Mesendoderm (in vitro differentiated cells): ENCODE results near the gene PPT1.

Experiments used
- DNase-seq: peaks from one replicate; pipeline ENCODE4 v3.0.0; 2013
- H2AK5ac ChIP-seq: 2 replicates; pipeline ENCODE4 v1.6.1; 2013; ENCODE audit warnings: low read length, inconsistent platforms
- H2BK120ac ChIP-seq: 2 replicates; pipeline ENCODE4 v1.6.1; 2013; ENCODE audit warnings: low read depth, mild to moderate bottlenecking, low read length, moderate library complexity, mixed read lengths
- H2BK15ac ChIP-seq: replicated peaks from 2 replicates; pipeline ENCODE4 v1.6.1; 2013; ENCODE audit warnings: low read depth, mild to moderate bottlenecking, moderate library complexity
- H2BK5ac ChIP-seq: 2 replicates; pipeline ENCODE4 v1.6.1; 2013; ENCODE audit warnings: low read length, inconsistent platforms
- H3K18ac ChIP-seq: 2 replicates; pipeline ENCODE4 v1.6.1; 2013; ENCODE audit warnings: mild to moderate bottlenecking, low read length, mixed read lengths
- H3K23ac ChIP-seq: one replicate; pipeline ENCODE4 v1.6.1; 2013; ENCODE audit warnings: low read length
- H3K27ac ChIP-seq: 2 replicates; pipeline ENCODE4 v1.5.1; 2013; ENCODE audit warnings: low read depth, mild to moderate bottlenecking, inconsistent platforms, low read length, moderate library complexity
- H3K27me3 ChIP-seq: 2 replicates; pipeline ENCODE4 v1.6.1; 2013; ENCODE audit warnings: low read length, control low read depth, mild to moderate bottlenecking, inconsistent platforms; ENCODE audit not compliant: insufficient read depth, poor library complexity
- H3K36me3 ChIP-seq: 2 replicates; pipeline ENCODE4 v1.6.1; 2013; ENCODE audit warnings: low read length, inconsistent platforms; ENCODE audit not compliant: control insufficient read depth, insufficient read depth
- H3K4ac ChIP-seq: one replicate; pipeline ENCODE4 v1.6.1; 2013; ENCODE audit warnings: low read depth, mild to moderate bottlenecking, low read length, moderate library complexity
- H3K4me1 ChIP-seq: 2 replicates; pipeline ENCODE4 v1.6.1; 2013; ENCODE audit warnings: low read depth, low read length, inconsistent platforms; ENCODE audit not compliant: control insufficient read depth
- H3K4me2 ChIP-seq: 2 replicates; pipeline ENCODE4 v1.6.1; 2013; ENCODE audit warnings: low read length
- H3K4me3 ChIP-seq: 2 replicates; pipeline ENCODE4 v1.5.1; 2013; ENCODE audit warnings: mild to moderate bottlenecking, low read length
- H3K56ac ChIP-seq: one replicate; pipeline ENCODE4 v1.6.1; 2013; ENCODE audit warnings: low read length
- H3K79me1 ChIP-seq: 2 replicates; pipeline ENCODE4 v1.6.1; 2013; ENCODE audit warnings: low read length, inconsistent platforms
- H3K79me2 ChIP-seq: 2 replicates; pipeline ENCODE4 v1.6.1; 2013; ENCODE audit warnings: mild to moderate bottlenecking, low read length; ENCODE audit not compliant: control insufficient read depth, insufficient read depth
- H3K9ac ChIP-seq: 2 replicates; pipeline ENCODE4 v1.6.1; 2013; ENCODE audit warnings: low read length, inconsistent platforms
- H4K5ac ChIP-seq: one replicate; pipeline ENCODE4 v1.6.1; 2013; ENCODE audit warnings: low read length
- H4K8ac ChIP-seq: one replicate; pipeline ENCODE4 v1.6.1; 2013; ENCODE audit warnings: low read depth, mild to moderate bottlenecking, control low read depth, low read length, moderate library complexity
- WGBS: extraction: QIAGEN DNeasy Blood & Tissue Kit; methylation state at CpG from one replicate; pipeline ENCODE4 v1.1.7; 2013; ENCODE audit warnings: low lambda C conversion rate, missing lambda C conversion rate; ENCODE audit not compliant: insufficient coverage; ENCODE audit errors: extremely low coverage; 5-methylcytosine and 5-hydroxymethylcytosine counted together

PPT1 gene

DNA sequence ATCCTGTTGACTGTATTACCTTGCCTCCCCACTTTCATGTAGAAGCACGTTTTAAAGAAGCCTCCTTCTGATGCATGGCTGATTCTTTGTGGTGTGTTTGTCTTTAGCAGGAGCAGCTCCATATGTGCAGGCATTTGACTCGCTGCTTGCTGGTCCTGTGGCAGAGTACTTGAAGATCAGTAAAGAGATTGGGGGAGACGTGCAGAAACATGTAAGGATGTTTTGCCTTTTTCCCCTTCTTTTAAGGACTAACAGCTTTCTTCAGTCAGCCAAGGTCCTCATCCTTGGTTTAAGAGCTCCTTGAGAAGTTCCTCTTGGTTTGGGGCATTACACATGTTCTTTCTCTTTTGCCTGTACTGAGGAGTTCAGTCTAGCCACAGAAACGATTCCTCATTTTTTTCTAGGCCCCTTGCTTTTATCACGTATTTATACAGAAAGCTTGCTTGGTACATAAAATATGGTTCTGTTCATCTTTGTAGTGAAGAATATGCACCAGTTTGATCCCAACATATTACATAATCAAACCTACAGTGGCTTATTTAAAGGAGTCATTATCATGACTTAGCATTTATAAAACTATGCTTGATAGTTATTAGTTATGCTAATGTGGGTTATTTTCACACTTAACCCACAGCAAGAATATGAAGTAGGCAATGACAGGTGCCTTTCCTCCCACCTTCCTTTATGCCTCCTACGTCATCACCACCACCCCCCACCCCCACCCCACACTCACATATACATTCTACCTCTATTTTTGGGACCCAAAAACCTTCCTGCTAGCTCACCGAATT, 36.9 kb downstream of the PPT1 start:
- peaks cover 29% of the 10 kb centered on the region for H3K79me2 ChIP-seq
- H4K5ac ChIP-seq, result no peak overlapping the region
- H2BK5ac ChIP-seq, result no peak overlapping the region
- H3K4ac ChIP-seq, result no peak overlapping the region
- H3K36me3 ChIP-seq, result peaks cover 18% of the 10 kb centered on the region
- no CpG with 5 or more reads among the region's 7 CpGs for WGBS
- H3K4me3 ChIP-seq, result no peak overlapping the region
- H3K4me1 ChIP-seq, result peaks cover 4% of the 10 kb centered on the region
- H3K4me2 ChIP-seq, result no peak overlapping the region
- H3K27ac ChIP-seq, result no peak overlapping the region
- DNase-seq, result no peak
- no peak overlapping the region for H2BK15ac ChIP-seq
- no peak overlapping the region for H2AK5ac ChIP-seq
- no peak overlapping the region for H3K9ac ChIP-seq
- no peak overlapping the region for H4K8ac ChIP-seq
- peaks cover 12% of the 10 kb centered on the region for H3K79me1 ChIP-seq
- H2BK120ac ChIP-seq, result no peak overlapping the region
- H3K23ac ChIP-seq, result no peak overlapping the region
- no peak overlapping the region for H3K18ac ChIP-seq
- H3K27me3 ChIP-seq, result no peaks in the 10 kb centered on the region
- H3K56ac ChIP-seq, result no peak overlapping the region

DNA sequence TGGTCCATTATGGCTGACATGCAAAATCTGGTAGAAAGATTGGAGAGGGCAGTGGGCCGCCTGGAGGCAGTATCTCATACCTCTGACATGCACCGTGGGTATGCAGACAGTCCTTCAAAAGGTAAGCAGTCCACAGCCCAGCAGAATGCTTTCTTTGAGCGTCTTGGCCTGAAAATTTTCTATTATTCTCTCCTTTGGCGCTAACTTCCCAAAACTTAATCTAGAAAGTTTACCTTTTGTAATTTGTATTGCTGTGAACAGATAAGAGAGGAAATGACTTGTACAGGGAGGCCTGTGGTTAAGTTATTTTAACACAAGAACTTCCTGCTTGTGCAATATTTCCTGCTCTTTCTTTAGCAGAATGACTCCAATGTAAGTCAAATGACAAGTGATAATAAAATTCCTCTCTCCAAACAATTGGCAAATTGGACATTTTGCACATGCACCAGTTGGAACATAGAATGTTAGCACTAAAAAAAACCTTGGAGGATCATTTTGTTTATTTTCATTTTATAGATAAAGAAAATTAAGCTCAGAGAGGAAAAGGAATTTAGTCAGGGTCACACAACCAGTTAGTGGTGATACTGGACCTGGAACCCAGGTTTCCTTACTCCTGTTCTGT, 37.6 kb downstream of the PPT1 start:
- no peak overlapping the region for H3K9ac ChIP-seq
- H3K4me1 ChIP-seq, result peaks cover 4% of the 10 kb centered on the region
- peaks cover 11% of the 10 kb centered on the region for H3K36me3 ChIP-seq
- WGBS, result no CpG with 5 or more reads among the region's 4 CpGs
- H2BK120ac ChIP-seq, result no peak overlapping the region
- no peak overlapping the region for H3K23ac ChIP-seq
- no peak overlapping the region for H3K4me3 ChIP-seq
- H3K56ac ChIP-seq, result no peak overlapping the region
- H3K18ac ChIP-seq, result no peak overlapping the region
- no peak overlapping the region for H2BK15ac ChIP-seq
- H3K27me3 ChIP-seq, result no peaks in the 10 kb centered on the region
- peak; percentile 76 for DNase-seq
- no peak overlapping the region for H4K8ac ChIP-seq
- H3K4ac ChIP-seq, result no peak overlapping the region
- H4K5ac ChIP-seq, result no peak overlapping the region
- H3K4me2 ChIP-seq, result no peak overlapping the region
- no peak overlapping the region for H2AK5ac ChIP-seq
- peaks cover 14% of the 10 kb centered on the region for H3K79me1 ChIP-seq
- no peak overlapping the region for H3K27ac ChIP-seq
- peaks cover 34% of the 10 kb centered on the region for H3K79me2 ChIP-seq
- H2BK5ac ChIP-seq, result no peak overlapping the region

DNA sequence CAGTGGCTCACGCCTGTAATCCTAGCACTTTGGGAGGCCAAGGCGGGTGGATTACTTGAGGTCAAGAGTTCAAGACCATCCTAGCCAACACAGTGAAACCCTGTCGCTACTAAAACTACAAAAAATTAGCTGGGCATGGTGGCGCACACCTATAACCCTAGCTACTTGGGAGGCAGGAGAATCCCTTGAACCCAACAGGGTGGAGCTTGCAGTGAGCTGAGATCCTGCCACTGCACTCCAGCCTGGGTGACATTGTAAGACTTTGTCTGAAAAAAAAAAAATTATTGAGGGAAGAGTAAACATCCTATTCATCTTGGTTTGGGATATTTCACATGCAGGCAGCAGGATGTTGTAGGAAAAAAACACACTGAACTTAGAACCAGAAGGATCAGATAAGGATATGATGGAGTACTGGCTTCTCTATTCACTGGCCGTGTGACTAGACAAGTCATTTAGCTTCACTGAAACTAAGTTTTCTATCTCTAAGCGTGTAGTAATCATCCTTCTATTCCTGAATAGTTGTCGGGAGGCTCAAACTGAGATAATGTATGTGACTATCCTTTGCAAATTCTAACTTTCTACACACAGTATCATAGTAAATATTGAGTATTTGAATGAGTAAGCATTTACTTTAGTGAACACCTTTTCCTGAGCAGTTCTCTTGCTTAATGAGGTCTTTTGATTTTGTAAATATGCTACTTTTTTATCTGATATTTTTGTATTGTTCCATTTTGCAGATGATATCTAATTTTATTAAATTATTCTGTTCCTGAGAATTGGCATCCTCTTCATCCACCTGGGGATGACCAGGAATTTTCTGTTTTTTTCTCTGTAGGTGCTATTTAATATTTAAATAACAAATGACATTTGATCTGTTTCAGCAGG, 38.4 kb downstream of the PPT1 start:
- no peak overlapping the region for H3K9ac ChIP-seq
- DNase-seq, result no peak
- no peak overlapping the region for H2AK5ac ChIP-seq
- no CpG with 5 or more reads among the region's 7 CpGs for WGBS
- no peak overlapping the region for H3K4ac ChIP-seq
- peaks cover 8% of the 10 kb centered on the region for H3K36me3 ChIP-seq
- no peak overlapping the region for H3K18ac ChIP-seq
- H3K27me3 ChIP-seq, result no peaks in the 10 kb centered on the region
- H2BK120ac ChIP-seq, result no peak overlapping the region
- no peak overlapping the region for H2BK5ac ChIP-seq
- no peak overlapping the region for H2BK15ac ChIP-seq
- H3K79me2 ChIP-seq, result peaks cover 38% of the 10 kb centered on the region
- no peak overlapping the region for H3K56ac ChIP-seq
- no peak overlapping the region for H4K5ac ChIP-seq
- H4K8ac ChIP-seq, result no peak overlapping the region
- no peak overlapping the region for H3K23ac ChIP-seq
- no peak overlapping the region for H3K4me2 ChIP-seq
- no peak overlapping the region for H3K4me3 ChIP-seq
- H3K4me1 ChIP-seq, result peaks cover 4% of the 10 kb centered on the region
- H3K79me1 ChIP-seq, result peaks cover 14% of the 10 kb centered on the region
- H3K27ac ChIP-seq, result no peak overlapping the region

DNA sequence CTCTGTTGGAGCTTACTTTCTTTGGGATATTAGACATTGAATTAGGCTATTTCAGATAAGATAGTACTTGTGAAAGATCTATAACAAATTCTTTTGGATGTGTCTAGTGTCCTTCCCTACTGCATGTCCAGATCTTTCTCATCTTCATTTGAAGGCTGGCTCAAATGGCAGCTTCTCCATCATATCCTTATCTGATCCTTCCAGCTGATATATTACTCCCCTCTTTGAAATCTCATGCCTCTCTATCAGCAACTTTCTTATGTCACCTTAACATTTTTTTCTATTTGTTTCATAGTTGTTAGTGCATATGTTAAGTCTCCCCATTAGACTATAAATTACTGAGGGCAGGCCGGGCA, 39.0 kb downstream of the PPT1 start:
- peaks cover 4% of the 10 kb centered on the region for H3K4me1 ChIP-seq
- H2BK5ac ChIP-seq, result no peak overlapping the region
- H4K5ac ChIP-seq, result no peak overlapping the region
- H2BK15ac ChIP-seq, result no peak overlapping the region
- peaks cover 6% of the 10 kb centered on the region for H3K36me3 ChIP-seq
- H3K4ac ChIP-seq, result no peak overlapping the region
- no peak overlapping the region for H3K23ac ChIP-seq
- H2BK120ac ChIP-seq, result no peak overlapping the region
- no peak overlapping the region for H4K8ac ChIP-seq
- H3K9ac ChIP-seq, result no peak overlapping the region
- no peak overlapping the region for H3K18ac ChIP-seq
- no peak overlapping the region for H3K4me2 ChIP-seq
- H3K79me1 ChIP-seq, result peaks cover 14% of the 10 kb centered on the region
- H3K27me3 ChIP-seq, result no peaks in the 10 kb centered on the region
- H3K79me2 ChIP-seq, result peaks cover 43% of the 10 kb centered on the region
- WGBS, result no CpG with 5 or more reads among the region's 1 CpG
- no peak overlapping the region for H3K27ac ChIP-seq
- DNase-seq, result no peak
- no peak overlapping the region for H3K4me3 ChIP-seq
- no peak overlapping the region for H2AK5ac ChIP-seq
- H3K56ac ChIP-seq, result no peak overlapping the region

DNA sequence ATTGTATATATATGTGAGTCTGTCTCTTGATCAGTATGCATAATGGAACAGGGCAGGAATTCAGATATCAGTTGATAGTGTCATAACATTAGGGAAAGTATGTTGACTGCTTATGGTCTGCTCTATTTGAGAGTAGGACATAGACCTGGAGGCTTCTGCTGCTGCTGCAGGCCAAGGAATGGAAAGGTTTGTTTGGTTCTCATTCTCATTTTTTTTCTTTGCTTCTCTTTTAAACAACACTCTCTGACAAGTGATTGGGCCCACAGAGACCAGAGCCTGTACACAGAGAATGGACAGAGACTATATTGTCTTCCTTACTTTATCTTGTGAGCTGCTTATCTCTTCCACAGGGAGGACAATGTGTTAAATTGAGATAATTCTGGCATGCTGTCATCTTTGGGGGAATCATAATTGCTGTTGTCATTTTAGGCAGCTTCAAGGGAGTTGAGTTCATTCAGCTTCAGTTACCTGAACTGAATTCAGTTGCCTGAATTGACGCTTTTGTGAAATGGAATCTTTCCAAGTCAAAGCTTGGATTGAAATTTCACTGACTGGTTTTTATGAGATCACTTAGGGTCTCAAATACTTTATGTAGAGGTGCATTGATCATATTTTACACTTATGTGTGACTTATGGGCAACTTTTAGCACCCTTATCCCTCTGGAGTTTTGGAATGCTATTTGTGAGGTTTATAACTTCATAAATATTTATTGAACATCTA, 39.6 kb downstream of the PPT1 start:
- peaks cover 14% of the 10 kb centered on the region for H3K79me1 ChIP-seq
- H4K8ac ChIP-seq, result no peak overlapping the region
- H4K5ac ChIP-seq, result no peak overlapping the region
- H3K79me2 ChIP-seq, result peaks cover 46% of the 10 kb centered on the region
- no peak overlapping the region for H3K9ac ChIP-seq
- no peak overlapping the region for H3K23ac ChIP-seq
- H2BK15ac ChIP-seq, result no peak overlapping the region
- no peak overlapping the region for H3K56ac ChIP-seq
- H3K36me3 ChIP-seq, result peaks cover 6% of the 10 kb centered on the region
- H3K18ac ChIP-seq, result no peak overlapping the region
- no peak overlapping the region for H2AK5ac ChIP-seq
- no peak overlapping the region for H2BK5ac ChIP-seq
- no peak overlapping the region for H3K27ac ChIP-seq
- no peak overlapping the region for H3K4me2 ChIP-seq
- H3K4me3 ChIP-seq, result no peak overlapping the region
- H3K27me3 ChIP-seq, result no peaks in the 10 kb centered on the region
- no peak overlapping the region for H3K4ac ChIP-seq
- peaks cover 4% of the 10 kb centered on the region for H3K4me1 ChIP-seq
- WGBS, result no CpG with 5 or more reads among the region's 1 CpG
- H2BK120ac ChIP-seq, result no peak overlapping the region
- DNase-seq, result peak; percentile 9
